ENCODE measurements around the gene CDH23. TPM values are rescaled to one million over a fixed set of nuclear protein-coding genes. Genes with fewer than 3 reads are reported as not detected.

The CDH23 gene
- total RNA-seq, 1 donor from 2014 or later: 0.29 TPM

GRCh38 chr10:71379118-71379766 is 17.5 kb upstream of the CDH23 start:
- no peak for ATAC-seq (ENCODE audit: low read depth)
- H3K36me3 Mint-ChIP-seq (ENCODE audit: low read depth): no peaks in the 10 kb centered on the region
- POLR2A ChIA-PET: interaction anchor here (1.4 kb wide), 2 partner anchors 8 to 393 kb away, joined by 3 to 6 read pairs; no protein-coding TSS in a partner anchor

DNA sequence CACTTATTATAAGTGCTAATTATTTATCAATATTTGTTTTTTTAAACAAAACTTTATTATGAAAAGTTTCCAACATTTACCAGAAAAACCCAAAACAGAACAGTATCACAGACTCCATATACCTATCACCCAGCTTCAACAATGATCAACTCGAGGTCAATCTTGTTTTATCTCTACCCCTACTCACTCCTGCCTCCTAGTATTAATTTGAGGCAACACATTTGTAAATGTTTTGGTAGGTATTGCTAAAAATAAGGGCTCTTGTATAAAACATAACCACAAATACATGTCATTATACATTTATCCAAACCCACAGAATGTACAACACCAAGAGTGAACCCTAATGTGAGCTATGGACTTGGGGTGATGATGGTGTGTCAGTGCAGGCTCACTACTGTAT is 15.9 kb upstream of the CDH23 start:
- Mint-ChIP-seq H3K36me3 (ENCODE audit: low read depth) (no peaks in the 10 kb centered on the region), H3K9me3 (no peaks in the 10 kb centered on the region), H3K4me3 (no peak overlapping the region), H3K4me1 (peaks cover 32% of the 10 kb centered on the region), H3K27me3 (no peaks in the 10 kb centered on the region), H3K27ac (no peak overlapping the region)
- no peak for DNase-seq
- intact Hi-C loops (cut with micrococcal nuclease): loop anchor here (5.0 kb wide), 1 partner anchor 961 kb away; no protein-coding TSS in a partner anchor
- ChIA-PET CTCF (interaction anchor here (5.9 kb wide), 1 partner anchor 188 kb away, joined by 48 read pairs; no protein-coding TSS in a partner anchor), POLR2A (no interaction called here)
- TF ChIP-seq, protein P1, sequence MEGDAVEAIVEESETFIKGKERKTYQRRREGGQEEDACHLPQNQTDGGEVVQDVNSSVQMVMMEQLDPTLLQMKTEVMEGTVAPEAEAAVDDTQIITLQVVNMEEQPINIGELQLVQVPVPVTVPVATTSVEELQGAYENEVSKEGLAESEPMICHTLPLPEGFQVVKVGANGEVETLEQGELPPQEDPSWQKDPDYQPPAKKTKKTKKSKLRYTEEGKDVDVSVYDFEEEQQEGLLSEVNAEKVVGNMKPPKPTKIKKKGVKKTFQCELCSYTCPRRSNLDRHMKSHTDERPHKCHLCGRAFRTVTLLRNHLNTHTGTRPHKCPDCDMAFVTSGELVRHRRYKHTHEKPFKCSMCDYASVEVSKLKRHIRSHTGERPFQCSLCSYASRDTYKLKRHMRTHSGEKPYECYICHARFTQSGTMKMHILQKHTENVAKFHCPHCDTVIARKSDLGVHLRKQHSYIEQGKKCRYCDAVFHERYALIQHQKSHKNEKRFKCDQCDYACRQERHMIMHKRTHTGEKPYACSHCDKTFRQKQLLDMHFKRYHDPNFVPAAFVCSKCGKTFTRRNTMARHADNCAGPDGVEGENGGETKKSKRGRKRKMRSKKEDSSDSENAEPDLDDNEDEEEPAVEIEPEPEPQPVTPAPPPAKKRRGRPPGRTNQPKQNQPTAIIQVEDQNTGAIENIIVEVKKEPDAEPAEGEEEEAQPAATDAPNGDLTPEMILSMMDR (IDR thresholded peaks at IDR 0.05): no peak
- ATAC-seq (ENCODE audit: low read depth): no peak

More at GRCh38 chr10:71379118-71379766, 17.5 kb upstream of the CDH23 start:
- no peak for DNase-seq
- CTCF ChIA-PET: interaction anchor here (1.0 to 5.5 kb wide), 5 partner anchors 21 to 329 kb away, joined by 3 to 41 read pairs (median 3); partner anchors contain the start of gene SLC29A3
- TF ChIP-seq, protein P1 (IDR thresholded peaks at IDR 0.05): no peak
- peak overlapping the region; percentile 67 for H3K27ac Mint-ChIP-seq
- intact Hi-C loops (cut with micrococcal nuclease): loop anchor here (5.0 to 10.0 kb wide), 2 partner anchors 316 to 508 kb away; no protein-coding TSS in a partner anchor
- no peaks in the 10 kb centered on the region for H3K27me3 Mint-ChIP-seq
- peak overlapping the region; percentile 24 for H3K4me3 Mint-ChIP-seq
- no peaks in the 10 kb centered on the region for H3K9me3 Mint-ChIP-seq
- H3K4me1 Mint-ChIP-seq: peaks cover 34% of the 10 kb centered on the region

- DNase-seq (no peak), ATAC-seq (ENCODE audit: low read depth) (no peak)
- no peaks in the 10 kb centered on the region for H3K9me3 Mint-ChIP-seq
- no peak overlapping the region for H3K4me3 Mint-ChIP-seq
- H3K4me1 Mint-ChIP-seq: peaks cover 24% of the 10 kb centered on the region
- ChIA-PET CTCF (interaction anchor here (0.8 to 5.9 kb wide), 2 partner anchors 187 to 314 kb away, joined by 3 to 48 read pairs; no protein-coding TSS in a partner anchor), POLR2A (interaction anchor here (1.2 kb wide), 1 partner anchor 9 kb away, joined by 3 read pairs; no protein-coding TSS in a partner anchor)
- no peak overlapping the region for H3K27ac Mint-ChIP-seq
- H3K27me3 Mint-ChIP-seq: no peaks in the 10 kb centered on the region
- intact Hi-C loops (cut with micrococcal nuclease): loop anchor here (5.0 kb wide), 1 partner anchor 961 kb away; no protein-coding TSS in a partner anchor
- TF ChIP-seq, protein P1 (IDR thresholded peaks at IDR 0.05): no peak
- no peaks in the 10 kb centered on the region for H3K36me3 Mint-ChIP-seq (ENCODE audit: low read depth)
Observed at GRCh38 chr10:71381611-71382010, 15.1 kb upstream of the CDH23 start.

- ATAC-seq (ENCODE audit: low read depth) (no peak), DNase-seq (no peak)
- TF ChIP-seq, protein P1 (IDR thresholded peaks at IDR 0.05): no peak
- no peak overlapping the region for H3K4me3 Mint-ChIP-seq
- H3K27ac Mint-ChIP-seq: no peak overlapping the region
- peaks cover 24% of the 10 kb centered on the region for H3K4me1 Mint-ChIP-seq
- no peaks in the 10 kb centered on the region for H3K9me3 Mint-ChIP-seq
- H3K27me3 Mint-ChIP-seq: no peaks in the 10 kb centered on the region
- POLR2A ChIA-PET: interaction anchor here (1.2 kb wide), 1 partner anchor 10 kb away, joined by 3 read pairs; no protein-coding TSS in a partner anchor
- CTCF ChIA-PET: interaction anchor here (0.8 to 5.9 kb wide), 3 partner anchors 187 to 326 kb away, joined by 3 to 48 read pairs (median 5); no protein-coding TSS in a partner anchor
- no peaks in the 10 kb centered on the region for H3K36me3 Mint-ChIP-seq (ENCODE audit: low read depth)
- intact Hi-C loops (cut with micrococcal nuclease): loop anchor here (5.0 kb wide), 1 partner anchor 960 kb away; no protein-coding TSS in a partner anchor
Observed at GRCh38 chr10:71382028-71382427, 14.7 kb upstream of the CDH23 start.

DNA sequence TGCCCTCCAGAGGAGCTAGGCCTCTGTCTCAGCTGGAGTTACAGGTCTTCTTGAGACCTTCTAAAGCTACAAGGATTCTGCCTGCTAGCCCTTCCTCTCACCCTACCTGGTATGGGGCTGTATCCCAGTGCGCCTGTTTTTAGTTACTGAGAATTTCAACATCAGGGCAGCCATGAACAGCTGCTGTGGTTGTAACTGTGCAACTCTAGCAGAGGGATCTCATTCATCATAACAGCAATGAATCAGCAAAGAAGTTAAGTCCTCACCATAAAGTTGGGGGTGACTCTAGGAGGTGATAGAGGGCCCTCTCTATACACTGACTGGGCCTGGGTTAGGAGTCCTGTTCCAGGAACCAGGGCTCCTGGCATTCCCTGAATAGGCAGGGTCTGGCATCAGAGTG is 14.0 kb upstream of the CDH23 start:
- intact Hi-C loops (cut with micrococcal nuclease): loop anchor here (5.0 kb wide), 1 partner anchor 960 kb away; no protein-coding TSS in a partner anchor
- TF ChIP-seq, protein P1 (IDR thresholded peaks at IDR 0.05): no peak
- POLR2A ChIA-PET: interaction anchor here (0.6 kb wide), 2 partner anchors 18 to 64 kb away, joined by 3 to 7 read pairs; partner anchors contain the start of gene SLC29A3
- CTCF ChIA-PET: interaction anchor here (0.8 to 5.9 kb wide), 4 partner anchors 13 to 325 kb away, joined by 3 to 48 read pairs (median 4); no protein-coding TSS in a partner anchor
- Mint-ChIP-seq H3K4me3 (no peak overlapping the region), H3K27me3 (no peaks in the 10 kb centered on the region), H3K9me3 (no peaks in the 10 kb centered on the region), H3K4me1 (peaks cover 20% of the 10 kb centered on the region), H3K36me3 (ENCODE audit: low read depth) (no peaks in the 10 kb centered on the region), H3K27ac (no peak overlapping the region)
- ATAC-seq (ENCODE audit: low read depth) (no peak), DNase-seq (no peak)

Measured in activated B cell treated with CpG ODN at 0.5 μM for 24 hours (primary cell).